ENCODE measurements around the gene ST3GAL4. TPM values are rescaled to one million over a fixed set of nuclear protein-coding genes. Genes with fewer than 3 reads are reported as not detected.
A peak's percentile ranks its signal among the peaks of the same experiment; 100 is the strongest.

Gene ST3GAL4
- polyA plus RNA-seq, 1 donor (not counting 4 experiments of a cell fraction or from before 2014, with no cell fraction given): 24.6 TPM

GRCh38 chr11:126405374-126405773, 49.9 kb downstream of the ST3GAL4 start:
- no peaks in the 10 kb centered on the region for H3K79me2 ChIP-seq (ENCODE audit: control insufficient read depth, insufficient read depth, low read length)
- TF ChIP-seq CTCF (optimal IDR thresholded peaks at IDR 0.05 in 1 of 3, IDR thresholded peaks at IDR 0.05 in 1 of 3, conservative IDR thresholded peaks at IDR 0.05 in 1 of 3; ENCODE audit: extremely low read depth in 1 of 3, insufficient read depth in 2 of 3, low read length in 3 of 3): no peak
- TF ChIP-seq EZH2 (IDR thresholded peaks at IDR 0.05; ENCODE audit: low read length): no peak
- H3K4me1 ChIP-seq (ENCODE audit: control insufficient read depth, extremely low read depth, insufficient read depth, low read length): peaks cover 33% of the 10 kb centered on the region
- H3K27me3 ChIP-seq (ENCODE audit: control insufficient read depth, extremely low read depth, insufficient read depth, low read length): no peaks in the 10 kb centered on the region
- H3K4me3 ChIP-seq (ENCODE audit: control insufficient read depth in 2 of 3, extremely low read depth in 1 of 3, insufficient read depth in 2 of 3, low read depth in 1 of 3, low read length in 3 of 3): no peak overlapping the region
- H3K9me3 ChIP-seq (ENCODE audit: control insufficient read depth, low read depth, low read length): no peaks in the 10 kb centered on the region
- no peak overlapping the region for H3K9ac ChIP-seq (ENCODE audit: control insufficient read depth, extremely low read depth, insufficient read depth, low read length)
- FAIRE-seq (no peak), DNase-seq (ENCODE audit: low read depth, low spot score) (no peak)
- peaks cover 5 to 6% of the 10 kb centered on the region in 2 experiments for H3K36me3 ChIP-seq (ENCODE audit: control insufficient read depth in 2 of 2, extremely low read depth in 1 of 2, insufficient read depth in 2 of 2, low read length in 2 of 2)
- no peaks in the 10 kb centered on the region for H4K20me1 ChIP-seq (ENCODE audit: control insufficient read depth, extremely low read depth, insufficient read depth, low read length)
- no peak overlapping the region for H3K4me2 ChIP-seq (ENCODE audit: control insufficient read depth, extremely low read depth, insufficient read depth, low read depth, low read length)
- peaks cover 9% of the 10 kb centered on the region for H3K9me1 ChIP-seq (ENCODE audit: control insufficient read depth, extremely low read depth, insufficient read depth, low read length)
- H2AFZ ChIP-seq (ENCODE audit: control insufficient read depth, low read length): no peak overlapping the region
- peak overlapping the region; percentile 9 for H3K27ac ChIP-seq (ENCODE audit: control insufficient read depth, insufficient read depth, low read length)
- dilution Hi-C loops (cut with MboI; ENCODE audit: extremely low pct_ligation_motif_present, low sequenced_read_pairs): no loop called here

- Histone ChIP-seq H3K79me2 (ENCODE audit: control insufficient read depth, insufficient read depth, low read length) (no peaks in the 10 kb centered on the region), H3K9me3 (ENCODE audit: control insufficient read depth, low read depth, low read length) (no peaks in the 10 kb centered on the region), H3K27ac (ENCODE audit: control insufficient read depth, insufficient read depth, low read length) (no peak overlapping the region), H3K9me1 (ENCODE audit: control insufficient read depth, extremely low read depth, insufficient read depth, low read length) (peaks cover 9% of the 10 kb centered on the region), H3K4me3 (ENCODE audit: control insufficient read depth in 2 of 3, extremely low read depth in 1 of 3, insufficient read depth in 2 of 3, low read depth in 1 of 3, low read length in 3 of 3) (no peak overlapping the region), H2AFZ (ENCODE audit: control insufficient read depth, low read length) (no peak overlapping the region), H3K4me1 (ENCODE audit: control insufficient read depth, extremely low read depth, insufficient read depth, low read length) (peaks cover 33% of the 10 kb centered on the region), H3K4me2 (ENCODE audit: control insufficient read depth, extremely low read depth, insufficient read depth, low read depth, low read length) (no peak overlapping the region), H4K20me1 (ENCODE audit: control insufficient read depth, extremely low read depth, insufficient read depth, low read length) (no peaks in the 10 kb centered on the region), H3K9ac (ENCODE audit: control insufficient read depth, extremely low read depth, insufficient read depth, low read length) (no peak overlapping the region), H3K27me3 (ENCODE audit: control insufficient read depth, extremely low read depth, insufficient read depth, low read length) (no peaks in the 10 kb centered on the region), H3K36me3 (ENCODE audit: control insufficient read depth in 2 of 2, extremely low read depth in 1 of 2, insufficient read depth in 2 of 2, low read length in 2 of 2) (peaks cover 5 to 6% of the 10 kb centered on the region in 2 experiments)
- peak; percentile 59 for DNase-seq (ENCODE audit: low read depth, low spot score)
- dilution Hi-C loops (cut with MboI; ENCODE audit: extremely low pct_ligation_motif_present, low sequenced_read_pairs): no loop called here
- FAIRE-seq: no peak
- TF ChIP-seq CTCF (optimal IDR thresholded peaks at IDR 0.05 in 1 of 3, IDR thresholded peaks at IDR 0.05 in 1 of 3, conservative IDR thresholded peaks at IDR 0.05 in 1 of 3; ENCODE audit: extremely low read depth in 1 of 3, insufficient read depth in 2 of 3, low read length in 3 of 3): no peak
- no peak for TF ChIP-seq EZH2 (IDR thresholded peaks at IDR 0.05; ENCODE audit: low read length)
Measured at GRCh38 chr11:126405906-126406305, 50.4 kb downstream of the ST3GAL4 start.
